Panc1 (cell line): ENCODE measurements around the gene TNIP1. TPM values are rescaled to one million over a fixed set of nuclear protein-coding genes. Genes with fewer than 3 reads are reported as not detected.

Experiments
- ATAC-seq: fragments of 200-7000 bp; cut with Tn5 transposase; 2 replicates; pipeline ENCODE4 v1.9.1; 2020; ENCODE audit warnings: mild to moderate bottlenecking, moderate library complexity
- BruUV-seq: library from RNA; stranded (reverse); fragments of 400-500 nt; replicated peaks from 2 replicates; lab custom pipeline; 2021; lab: Mats Ljungman, UMichigan
- CTCF ChIA-PET: fragments of 300-600 bp; sonication (Branson Sonifier 250); formaldehyde crosslinking; loops from one replicate; lab custom pipeline; 2022; ENCODE audit warnings: antibody characterized with exemption; lab: Charles Lee
- POLR2A ChIA-PET: fragments of 300-600 bp; sonication (Branson Sonifier 250); formaldehyde crosslinking; loops from one replicate; lab custom pipeline; 2022; ENCODE audit warnings: antibody characterized with exemption; lab: Charles Lee
- DNase-seq: peaks from one replicate; pipeline ENCODE4 v3.0.0-alpha.2; 2010; ENCODE audit warnings: low read depth, low spot score
- H3K27ac ChIP-seq: 2 replicates; pipeline ENCODE4 v1.5.1; 2011; ENCODE audit warnings: mild to moderate bottlenecking, low read length, inconsistent platforms
- H3K27me3 ChIP-seq: fragments of 200-500 bp; sonication (Bioruptor generic); 2 replicates; pipeline ENCODE4 v1.6.0; 2014; ENCODE audit warnings: low read length, inconsistent platforms; ENCODE audit not compliant: control insufficient read depth, insufficient read depth
- H3K36me3 ChIP-seq: fragments of 200-500 bp; sonication (Bioruptor generic); 2 replicates; pipeline ENCODE4 v1.5.1; 2014; ENCODE audit warnings: inconsistent platforms, mild to moderate bottlenecking, low read length, moderate library complexity; ENCODE audit not compliant: control insufficient read depth, insufficient read depth
- H3K4me1 ChIP-seq: 2 replicates; pipeline ENCODE4 v1.5.1; 2011; ENCODE audit warnings: inconsistent platforms, mild to moderate bottlenecking, low read length, moderate library complexity; ENCODE audit not compliant: control insufficient read depth, insufficient read depth
- H3K4me3 ChIP-seq, 2 experiments: 2 replicates each; pipeline ENCODE4 v1.5.1; 2011 to 2012; ENCODE audit warnings: low read depth in 2 of 2, low read length in 2 of 2, mild to moderate bottlenecking in 2 of 2, inconsistent platforms in 1 of 2, moderate library complexity in 1 of 2
- H3K9me3 ChIP-seq: fragments of 200-500 bp; sonication (Bioruptor generic); 2 replicates; pipeline ENCODE4 v1.5.1; 2014; ENCODE audit warnings: low read depth, mild to moderate bottlenecking, inconsistent platforms, low read length, moderate library complexity; ENCODE audit not compliant: control insufficient read depth, insufficient read depth
- POLR2AphosphoS5 ChIP-seq: IDR thresholded peaks from 2 replicates; pipeline ENCODE4 v1.6.1; 2012; ENCODE audit warnings: mild to moderate bottlenecking, low read depth, low read length, moderate library complexity
- SIN3A ChIP-seq: IDR thresholded peaks from 2 replicates; pipeline ENCODE4 v1.6.1; 2012; ENCODE audit warnings: low read depth, mild to moderate bottlenecking, low read length, moderate library complexity, borderline replicate concordance; ENCODE audit not compliant: insufficient read depth
- TCF7L2 ChIP-seq: IDR thresholded peaks from 2 replicates; pipeline ENCODE4 v1.6.1; 2011; ENCODE audit warnings: mild to moderate bottlenecking, low read depth, low read length, inconsistent platforms
- in situ Hi-C: cut with HindIII; loops from 2 replicates; pipeline ENCODE4 v1.10.0; 2016; ENCODE audit warnings: low sequenced_read_pairs, low pct_unique_long_range_greater_than_20kb
- intact Hi-C: fragments of 100-400 bp; cut with micrococcal nuclease; formaldehyde crosslinking; loops from one replicate; pipeline ENCODE4 v1.10.0; 2022; ENCODE audit not compliant: unreplicated experiment
- total RNA-seq: library from RNA; stranded (reverse); gene quantifications from one replicate; pipeline ENCODE4 v1.2.1, GENCODE V29; 2021; ENCODE audit not compliant: unreplicated experiment
- TF ChIP-seq, protein P1 (sequence below), 2 experiments: IDR thresholded peaks; 2 replicates each; pipeline ENCODE4 v1.6.1; 2011 to 2012; ENCODE audit warnings: low read depth in 2 of 2, control low read depth in 1 of 2, low read length in 1 of 2, mild to moderate bottlenecking in 1 of 2, moderate library complexity in 1 of 2; ENCODE audit not compliant: insufficient read depth in 1 of 2
- TF ChIP-seq, protein P2 (sequence below): fragments of 450-650 bp; IDR thresholded peaks from 2 replicates; pipeline ENCODE4 v1.5.1; 2017; ENCODE audit warnings: mild to moderate bottlenecking

Gene TNIP1
- total RNA-seq, 1 experiment from 2014 or later = 81.9 TPM

DNA sequence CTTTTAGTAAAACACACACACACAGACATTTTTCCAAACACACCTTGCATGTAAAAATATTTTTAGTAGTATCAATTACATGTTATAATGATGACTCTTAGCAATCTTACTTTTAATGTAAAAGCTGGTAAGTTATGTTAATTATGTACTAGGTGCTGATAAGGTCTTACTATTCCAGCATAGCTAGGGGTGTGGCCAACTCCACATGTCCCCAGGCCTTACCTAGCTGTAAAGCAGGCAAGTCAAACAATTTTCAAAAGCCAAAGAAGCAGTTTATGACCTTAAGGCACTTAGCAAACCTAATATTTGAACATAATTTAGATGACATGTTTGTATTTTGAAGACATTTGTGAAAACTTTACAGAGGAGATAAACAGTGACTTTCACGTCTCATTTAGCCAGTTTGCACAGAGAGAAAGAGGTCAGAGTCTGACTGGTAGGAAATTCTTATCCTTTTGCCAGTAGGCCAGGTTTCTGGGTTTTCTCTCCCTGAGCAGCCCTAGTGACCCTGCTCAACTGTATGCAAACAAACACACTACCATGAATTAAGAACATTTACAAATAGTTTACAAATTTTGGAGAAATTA is 86.9 kb downstream of the TNIP1 start:
- DNase-seq = no peak
- intact Hi-C loops = no loop called here
- no peak for ATAC-seq
- H3K4me1 ChIP-seq = no peaks in the 10 kb centered on the region
- in situ Hi-C loops = no loop called here
- POLR2A ChIA-PET = interaction anchor here (0.7 kb wide), 1 partner anchor 105 kb away, joined by 5 read pairs; no protein-coding TSS in a partner anchor
- no peaks in the 10 kb centered on the region for H3K36me3 ChIP-seq
- no peaks in the 10 kb centered on the region for H3K27me3 ChIP-seq
- TF ChIP-seq SIN3A (no peak), TCF7L2 (no peak), POLR2AphosphoS5 (no peak)
- TF ChIP-seq, protein P1, sequence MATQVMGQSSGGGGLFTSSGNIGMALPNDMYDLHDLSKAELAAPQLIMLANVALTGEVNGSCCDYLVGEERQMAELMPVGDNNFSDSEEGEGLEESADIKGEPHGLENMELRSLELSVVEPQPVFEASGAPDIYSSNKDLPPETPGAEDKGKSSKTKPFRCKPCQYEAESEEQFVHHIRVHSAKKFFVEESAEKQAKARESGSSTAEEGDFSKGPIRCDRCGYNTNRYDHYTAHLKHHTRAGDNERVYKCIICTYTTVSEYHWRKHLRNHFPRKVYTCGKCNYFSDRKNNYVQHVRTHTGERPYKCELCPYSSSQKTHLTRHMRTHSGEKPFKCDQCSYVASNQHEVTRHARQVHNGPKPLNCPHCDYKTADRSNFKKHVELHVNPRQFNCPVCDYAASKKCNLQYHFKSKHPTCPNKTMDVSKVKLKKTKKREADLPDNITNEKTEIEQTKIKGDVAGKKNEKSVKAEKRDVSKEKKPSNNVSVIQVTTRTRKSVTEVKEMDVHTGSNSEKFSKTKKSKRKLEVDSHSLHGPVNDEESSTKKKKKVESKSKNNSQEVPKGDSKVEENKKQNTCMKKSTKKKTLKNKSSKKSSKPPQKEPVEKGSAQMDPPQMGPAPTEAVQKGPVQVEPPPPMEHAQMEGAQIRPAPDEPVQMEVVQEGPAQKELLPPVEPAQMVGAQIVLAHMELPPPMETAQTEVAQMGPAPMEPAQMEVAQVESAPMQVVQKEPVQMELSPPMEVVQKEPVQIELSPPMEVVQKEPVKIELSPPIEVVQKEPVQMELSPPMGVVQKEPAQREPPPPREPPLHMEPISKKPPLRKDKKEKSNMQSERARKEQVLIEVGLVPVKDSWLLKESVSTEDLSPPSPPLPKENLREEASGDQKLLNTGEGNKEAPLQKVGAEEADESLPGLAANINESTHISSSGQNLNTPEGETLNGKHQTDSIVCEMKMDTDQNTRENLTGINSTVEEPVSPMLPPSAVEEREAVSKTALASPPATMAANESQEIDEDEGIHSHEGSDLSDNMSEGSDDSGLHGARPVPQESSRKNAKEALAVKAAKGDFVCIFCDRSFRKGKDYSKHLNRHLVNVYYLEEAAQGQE (IDR thresholded peaks at IDR 0.05; ENCODE audit: insufficient read depth in 1 of 2, low read depth in 2 of 2, low read length in 1 of 2) = no peak
- TF ChIP-seq, protein P2, sequence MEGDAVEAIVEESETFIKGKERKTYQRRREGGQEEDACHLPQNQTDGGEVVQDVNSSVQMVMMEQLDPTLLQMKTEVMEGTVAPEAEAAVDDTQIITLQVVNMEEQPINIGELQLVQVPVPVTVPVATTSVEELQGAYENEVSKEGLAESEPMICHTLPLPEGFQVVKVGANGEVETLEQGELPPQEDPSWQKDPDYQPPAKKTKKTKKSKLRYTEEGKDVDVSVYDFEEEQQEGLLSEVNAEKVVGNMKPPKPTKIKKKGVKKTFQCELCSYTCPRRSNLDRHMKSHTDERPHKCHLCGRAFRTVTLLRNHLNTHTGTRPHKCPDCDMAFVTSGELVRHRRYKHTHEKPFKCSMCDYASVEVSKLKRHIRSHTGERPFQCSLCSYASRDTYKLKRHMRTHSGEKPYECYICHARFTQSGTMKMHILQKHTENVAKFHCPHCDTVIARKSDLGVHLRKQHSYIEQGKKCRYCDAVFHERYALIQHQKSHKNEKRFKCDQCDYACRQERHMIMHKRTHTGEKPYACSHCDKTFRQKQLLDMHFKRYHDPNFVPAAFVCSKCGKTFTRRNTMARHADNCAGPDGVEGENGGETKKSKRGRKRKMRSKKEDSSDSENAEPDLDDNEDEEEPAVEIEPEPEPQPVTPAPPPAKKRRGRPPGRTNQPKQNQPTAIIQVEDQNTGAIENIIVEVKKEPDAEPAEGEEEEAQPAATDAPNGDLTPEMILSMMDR = no peak
- no TSS peak for BruUV-seq
- CTCF ChIA-PET = no interaction called here
- H3K9me3 ChIP-seq = 0 out of 2 replicates have a peak, but pooled peaks cover 3% of the 10 kb centered on the region
- H3K4me3 ChIP-seq = no peak overlapping the region
- H3K27ac ChIP-seq = no peak overlapping the region

DNA sequence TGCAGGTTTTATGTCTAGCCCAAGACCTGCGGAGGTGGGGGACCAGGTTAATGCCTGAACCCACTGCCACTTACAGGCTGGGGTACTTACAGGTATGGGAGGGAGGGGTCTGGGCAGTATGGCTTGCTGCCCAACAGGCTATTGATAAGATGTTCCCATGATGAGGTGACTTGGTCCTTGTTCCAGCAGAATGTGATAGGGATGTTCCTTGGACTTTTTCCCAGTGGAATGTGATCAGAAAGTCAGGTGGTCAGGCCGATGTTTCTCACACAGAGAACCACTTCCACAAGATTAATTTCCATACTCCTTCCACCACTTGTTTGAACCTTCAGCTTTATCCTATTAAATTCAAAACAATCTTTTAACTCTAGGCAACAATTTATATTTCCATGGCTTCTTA is 87.4 kb downstream of the TNIP1 start:
- Histone ChIP-seq H3K9me3 (0 out of 2 replicates have a peak, but pooled peaks cover 3% of the 10 kb centered on the region), H3K27ac (no peak overlapping the region), H3K4me3 (no peak overlapping the region), H3K27me3 (no peaks in the 10 kb centered on the region), H3K4me1 (no peaks in the 10 kb centered on the region), H3K36me3 (no peaks in the 10 kb centered on the region)
- intact Hi-C loops = no loop called here
- no TSS peak for BruUV-seq
- ChIA-PET POLR2A (interaction anchor here (0.7 kb wide), 1 partner anchor 105 kb away, joined by 5 read pairs; no protein-coding TSS in a partner anchor), CTCF (no interaction called here)
- in situ Hi-C loops = no loop called here
- ATAC-seq (no peak), DNase-seq (no peak)
- TF ChIP-seq, protein P1 (IDR thresholded peaks at IDR 0.05; ENCODE audit: insufficient read depth in 1 of 2, low read depth in 2 of 2, low read length in 1 of 2) = no peak
- no peak for TF ChIP-seq SIN3A
- no peak for TF ChIP-seq TCF7L2
- TF ChIP-seq, protein P2 = no peak
- TF ChIP-seq POLR2AphosphoS5 = no peak
